HG02678 (cell line): ENCODE results near the gene GLE1.
"Not testable (repeated sequence)": the region's sequence is repeated elsewhere in the genome, so short reads cannot be mapped to it uniquely, and the experiment has no call there.

Source experiments
- ATAC-seq: cut with Tn5 transposase; IDR thresholded peaks from one replicate; pipeline ENCODE4 v1.9.1; 2021; ENCODE audit warnings: mild to moderate bottlenecking, moderate library complexity; ENCODE audit not compliant: unreplicated experiment

The GLE1 gene

GRCh38 chr9:128550770-128551656 is 46.5 kb downstream of the GLE1 start:
- no peak for ATAC-seq

GRCh38 chr9:128551657-128552152 is 47.2 kb downstream of the GLE1 start:
- ATAC-seq: no peak

- ATAC-seq: peak; percentile 75
Measured at GRCh38 chr9:128552153-128552743, 47.7 kb downstream of the GLE1 start, which contains the start of gene SPTAN1. SPTAN1 (plus strand) TSS chr9:128552587; CDS start chr9:128566741, 14,154 bp downstream.

GRCh38 chr9:128552744-128553440 is 48.4 kb downstream of the GLE1 start:
- no peak for ATAC-seq

- ATAC-seq: no peak
Measured at GRCh38 chr9:128553728-128554127, 49.2 kb downstream of the GLE1 start.

- no peak for ATAC-seq
Measured at GRCh38 chr9:128554155-128554862, 49.8 kb downstream of the GLE1 start.

- no peak for ATAC-seq
Measured at GRCh38 chr9:128555180-128555721, 50.7 kb downstream of the GLE1 start.

- no peak for ATAC-seq
Measured at GRCh38 chr9:128556276-128556675, 51.8 kb downstream of the GLE1 start.

GRCh38 chr9:128556926-128557634 is 52.6 kb downstream of the GLE1 start:
- no peak for ATAC-seq

GRCh38 chr9:128558431-128559310 is 54.2 kb downstream of the GLE1 start:
- peak; percentile 78 for ATAC-seq

- no peak for ATAC-seq
Measured at GRCh38 chr9:128565578-128565977, 61.1 kb downstream of the GLE1 start.

- no peak for ATAC-seq
Measured at GRCh38 chr9:128568470-128569078, 64.1 kb downstream of the GLE1 start.

GRCh38 chr9:128575469-128575868 is 71.0 kb downstream of the GLE1 start:
- ATAC-seq: no peak

- no peak for ATAC-seq
Measured at GRCh38 chr9:128575916-128576315, 71.4 kb downstream of the GLE1 start.

- ATAC-seq: no peak
Measured at GRCh38 chr9:128577206-128577605, 72.7 kb downstream of the GLE1 start.

GRCh38 chr9:128579194-128579593 is 74.7 kb downstream of the GLE1 start:
- ATAC-seq: no peak

GRCh38 chr9:128580731-128581130 is 76.2 kb downstream of the GLE1 start:
- no peak for ATAC-seq

- not testable (repeated sequence) for ATAC-seq
Measured at GRCh38 chr9:128585155-128585554, 80.6 kb downstream of the GLE1 start.
